ENCODE results near the gene RXFP2.

DNA sequence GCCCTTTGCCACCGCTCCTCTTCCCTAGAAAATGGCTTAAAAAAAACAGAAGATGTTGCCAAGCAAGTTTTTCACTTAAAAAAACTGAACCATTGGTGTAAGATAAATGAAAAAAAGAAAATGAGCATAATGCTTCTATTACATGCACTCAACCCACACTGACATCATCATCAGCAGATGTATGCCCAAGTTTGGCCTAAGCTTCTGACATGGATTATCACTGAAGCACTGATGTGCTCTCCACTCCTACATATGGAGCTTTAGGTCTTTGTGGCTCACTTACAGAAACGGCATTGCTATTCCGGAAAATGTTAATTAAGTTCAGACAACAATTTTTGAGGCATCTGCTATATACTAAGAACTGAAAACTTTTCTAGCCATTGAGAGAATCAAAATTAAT, 8.0 kb downstream of the RXFP2 start:
- TF ChIP-seq, protein P1, sequence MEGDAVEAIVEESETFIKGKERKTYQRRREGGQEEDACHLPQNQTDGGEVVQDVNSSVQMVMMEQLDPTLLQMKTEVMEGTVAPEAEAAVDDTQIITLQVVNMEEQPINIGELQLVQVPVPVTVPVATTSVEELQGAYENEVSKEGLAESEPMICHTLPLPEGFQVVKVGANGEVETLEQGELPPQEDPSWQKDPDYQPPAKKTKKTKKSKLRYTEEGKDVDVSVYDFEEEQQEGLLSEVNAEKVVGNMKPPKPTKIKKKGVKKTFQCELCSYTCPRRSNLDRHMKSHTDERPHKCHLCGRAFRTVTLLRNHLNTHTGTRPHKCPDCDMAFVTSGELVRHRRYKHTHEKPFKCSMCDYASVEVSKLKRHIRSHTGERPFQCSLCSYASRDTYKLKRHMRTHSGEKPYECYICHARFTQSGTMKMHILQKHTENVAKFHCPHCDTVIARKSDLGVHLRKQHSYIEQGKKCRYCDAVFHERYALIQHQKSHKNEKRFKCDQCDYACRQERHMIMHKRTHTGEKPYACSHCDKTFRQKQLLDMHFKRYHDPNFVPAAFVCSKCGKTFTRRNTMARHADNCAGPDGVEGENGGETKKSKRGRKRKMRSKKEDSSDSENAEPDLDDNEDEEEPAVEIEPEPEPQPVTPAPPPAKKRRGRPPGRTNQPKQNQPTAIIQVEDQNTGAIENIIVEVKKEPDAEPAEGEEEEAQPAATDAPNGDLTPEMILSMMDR (conservative IDR thresholded peaks at IDR 0.05; ENCODE audit: low read length) = no peak
- TF ChIP-seq EZH2phosphoT487 (IDR thresholded peaks at IDR 0.05; ENCODE audit: borderline replicate concordance) = no peak

Measured in Loucy (cell line).